Measurements from ENCODE around the gene KIRREL2. TPM values are rescaled to one million over a fixed set of nuclear protein-coding genes. Genes with fewer than 3 reads are reported as not detected.
"Not testable (repeated sequence)": the region's sequence is repeated elsewhere in the genome, so short reads cannot be mapped to it uniquely, and the experiment has no call there.

The KIRREL2 gene
- total and polyA plus RNA-seq, 3 experiments from 2014 or later, result 0.62 to 0.83 TPM; not detected in 1

DNA sequence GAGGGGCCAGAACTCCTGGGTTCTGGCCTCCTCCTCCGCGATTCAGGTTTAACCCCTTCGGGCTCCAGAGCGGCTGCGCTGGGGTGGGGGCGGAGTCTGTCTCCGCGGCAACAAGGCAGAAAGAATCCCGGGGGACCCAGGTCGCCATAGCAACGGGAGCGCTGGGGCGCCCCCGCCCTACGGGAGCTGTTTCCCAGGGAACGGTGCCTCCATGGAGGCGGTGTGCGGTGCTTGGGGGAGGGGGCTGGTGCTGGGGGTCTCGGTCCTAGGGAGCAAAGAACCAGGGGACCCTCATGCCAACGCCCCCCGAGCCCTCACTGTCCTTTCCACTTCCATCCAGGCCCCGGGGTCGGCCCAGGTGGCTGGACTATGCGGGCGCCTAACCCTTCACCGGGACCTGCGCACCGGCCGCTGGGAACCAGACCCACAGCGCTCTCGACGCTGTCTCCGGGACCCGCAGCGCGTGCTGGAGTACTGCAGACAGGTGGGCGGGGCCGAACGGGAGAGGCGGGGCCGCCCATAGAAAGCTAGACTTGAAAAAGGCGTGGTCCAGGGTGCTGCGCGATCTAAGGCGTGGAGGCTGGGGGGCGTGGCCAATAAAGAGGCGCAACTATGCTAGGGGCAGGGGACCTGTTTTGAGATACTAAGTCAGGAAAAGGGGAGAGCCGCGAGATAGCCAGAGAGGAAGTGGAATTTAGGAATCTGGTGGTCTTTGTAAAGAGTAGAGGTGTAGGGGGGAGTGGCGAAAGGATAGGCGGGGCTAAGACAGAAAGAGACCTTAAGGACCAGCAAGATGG, 12.8 kb downstream of the KIRREL2 start:
- H3K9me3 Mint-ChIP-seq, result no peaks in the 10 kb centered on the region
- DNase-seq, result peak; percentile 71 to 80 (median 72)
- H3K9me3 ChIP-seq (ENCODE audit: low read length), result no peaks in the 10 kb centered on the region
- peaks cover 30% of the 10 kb centered on the region for H3K27me3 ChIP-seq (ENCODE audit: insufficient read depth, low read length, poor library complexity, severe bottlenecking)
- peak overlapping the region; percentile 58 to 86 (median 72) for H3K4me3 Mint-ChIP-seq
- H3K27me3 Mint-ChIP-seq, result peaks cover 28 to 66% of the 10 kb centered on the region in 2 donors
- ChIA-PET CTCF (no interaction called here), POLR2A (no interaction called here)
- no peaks in the 10 kb centered on the region for H3K36me3 Mint-ChIP-seq
- H3K27ac Mint-ChIP-seq, result peak overlapping the region in 5 of 8 donors; percentile 12 to 79 (median 61)
- peak overlapping the region; percentile 43 for H3K4me3 ChIP-seq (ENCODE audit: low read length)
- peaks cover 12 to 23% (median 14%) of the 10 kb centered on the region in 3 donors for H3K4me1 Mint-ChIP-seq
- H3K36me3 ChIP-seq (ENCODE audit: insufficient read depth, low read length), result no peaks in the 10 kb centered on the region
- H3K27ac ChIP-seq (ENCODE audit: low read depth, low read length), result no peak overlapping the region
- peaks cover 18% of the 10 kb centered on the region for H3K4me1 ChIP-seq (ENCODE audit: insufficient read depth, low read length)

DNA sequence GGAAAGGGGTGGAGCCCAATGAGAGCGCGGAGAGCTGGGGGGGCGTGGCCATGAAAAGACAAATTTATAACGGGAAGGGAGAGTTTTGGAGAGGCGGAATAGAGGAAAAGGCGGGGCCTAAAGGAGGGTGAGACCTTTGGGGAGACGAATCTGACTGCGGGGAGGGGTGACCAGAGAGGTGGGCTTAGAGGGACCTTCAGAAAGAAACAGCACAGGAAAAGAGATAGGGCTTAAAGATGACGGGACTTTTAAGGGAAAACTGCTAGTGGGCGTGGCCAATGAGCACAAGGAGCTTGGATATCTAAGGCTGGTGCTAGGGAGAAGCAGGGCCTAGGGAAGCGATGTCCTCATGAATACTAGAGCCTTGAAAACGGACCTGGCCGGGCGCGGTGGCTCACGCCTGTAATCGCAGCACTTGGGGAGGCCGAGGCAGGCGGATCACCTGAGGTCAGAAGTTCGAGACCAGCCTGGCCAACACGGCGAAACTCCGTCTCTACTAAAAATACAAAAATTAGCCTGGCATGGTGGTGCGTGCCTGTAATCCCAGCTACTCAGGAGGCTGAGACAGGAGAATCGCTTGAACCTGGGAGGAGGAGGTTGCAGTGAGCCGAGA, 13.5 kb downstream of the KIRREL2 start:
- H3K9me3 Mint-ChIP-seq; H3K9me3 ChIP-seq (ENCODE audit: low read length); CTCF ChIA-PET; H3K27ac ChIP-seq (ENCODE audit: low read depth, low read length); H3K36me3 Mint-ChIP-seq; POLR2A ChIA-PET; H3K36me3 ChIP-seq (ENCODE audit: insufficient read depth, low read length): not testable (repeated sequence)
- Mint-ChIP-seq H3K27ac (peak overlapping the region in 2 of 8 donors; percentile 61 to 79), H3K4me1 (peaks cover 12 to 23% (median 14%) of the 10 kb centered on the region in 3 donors), H3K4me3 (peak overlapping the region; percentile 34 to 86 (median 72)), H3K27me3 (peaks cover 24 to 65% of the 10 kb centered on the region in 2 donors)
- peak in 1 of 5 donors; percentile 18 for DNase-seq
- peaks cover 30% of the 10 kb centered on the region for H3K27me3 ChIP-seq (ENCODE audit: insufficient read depth, low read length, poor library complexity, severe bottlenecking)
- H3K4me1 ChIP-seq (ENCODE audit: insufficient read depth, low read length), result peaks cover 18% of the 10 kb centered on the region
- peak overlapping the region; percentile 43 for H3K4me3 ChIP-seq (ENCODE audit: low read length)

DNA sequence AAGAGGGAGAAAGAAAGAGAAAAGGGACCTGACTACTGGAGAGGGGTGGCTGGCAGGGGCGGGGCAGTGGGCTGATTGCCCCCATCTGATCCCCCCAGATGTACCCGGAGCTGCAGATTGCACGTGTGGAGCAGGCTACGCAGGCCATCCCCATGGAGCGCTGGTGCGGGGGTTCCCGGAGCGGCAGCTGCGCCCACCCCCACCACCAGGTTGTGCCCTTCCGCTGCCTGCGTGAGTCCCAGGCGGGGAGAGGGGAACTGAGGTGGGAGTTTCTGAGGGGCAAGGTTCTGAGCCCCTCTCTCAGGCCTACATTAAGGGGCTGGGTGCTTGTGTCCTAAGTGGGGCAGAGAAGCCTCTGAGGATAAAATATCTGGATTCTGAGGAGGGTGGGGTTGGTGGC, 14.1 kb downstream of the KIRREL2 start:
- peaks cover 30% of the 10 kb centered on the region for H3K27me3 ChIP-seq (ENCODE audit: insufficient read depth, low read length, poor library complexity, severe bottlenecking)
- CTCF ChIA-PET, result no interaction called here
- H3K9me3 Mint-ChIP-seq, result no peaks in the 10 kb centered on the region
- peaks cover 12 to 23% (median 14%) of the 10 kb centered on the region in 3 donors for H3K4me1 Mint-ChIP-seq
- no peaks in the 10 kb centered on the region for H3K36me3 Mint-ChIP-seq
- no peaks in the 10 kb centered on the region for H3K36me3 ChIP-seq (ENCODE audit: insufficient read depth, low read length)
- no peak for DNase-seq
- no peak overlapping the region for H3K27ac ChIP-seq (ENCODE audit: low read depth, low read length)
- H3K4me1 ChIP-seq (ENCODE audit: insufficient read depth, low read length), result peaks cover 18% of the 10 kb centered on the region
- POLR2A ChIA-PET, result no interaction called here
- no peaks in the 10 kb centered on the region for H3K9me3 ChIP-seq (ENCODE audit: low read length)
- H3K27me3 Mint-ChIP-seq, result peaks cover 24 to 59% of the 10 kb centered on the region in 2 donors
- no peak overlapping the region for H3K27ac Mint-ChIP-seq
- peak overlapping the region in 1 of 7 donors; percentile 0 for H3K4me3 Mint-ChIP-seq
- no peak overlapping the region for H3K4me3 ChIP-seq (ENCODE audit: low read length)

DNA sequence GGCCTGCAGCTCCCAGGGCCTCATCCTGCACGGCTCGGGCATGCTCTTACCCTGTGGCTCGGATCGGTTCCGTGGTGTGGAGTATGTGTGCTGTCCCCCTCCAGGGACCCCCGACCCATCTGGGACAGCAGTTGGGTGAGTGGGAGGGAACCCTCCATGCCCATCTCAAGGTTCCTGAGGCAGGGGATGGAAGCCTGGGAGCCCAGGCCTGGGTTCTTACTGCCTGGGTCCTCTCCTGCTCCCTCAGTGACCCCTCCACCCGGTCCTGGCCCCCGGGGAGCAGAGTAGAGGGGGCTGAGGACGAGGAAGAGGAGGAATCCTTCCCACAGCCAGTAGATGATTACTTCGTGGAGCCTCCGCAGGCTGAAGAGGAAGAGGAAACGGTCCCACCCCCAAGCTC, 14.9 kb downstream of the KIRREL2 start:
- H3K4me3 ChIP-seq (ENCODE audit: low read length), result no peak overlapping the region
- H3K36me3 ChIP-seq (ENCODE audit: insufficient read depth, low read length), result no peaks in the 10 kb centered on the region
- H3K27ac Mint-ChIP-seq, result no peak overlapping the region
- H3K36me3 Mint-ChIP-seq, result no peaks in the 10 kb centered on the region
- no peak overlapping the region for H3K4me3 Mint-ChIP-seq
- peaks cover 24 to 61% of the 10 kb centered on the region in 2 donors for H3K27me3 Mint-ChIP-seq
- ChIA-PET CTCF (no interaction called here), POLR2A (no interaction called here)
- H3K9me3 ChIP-seq (ENCODE audit: low read length), result no peaks in the 10 kb centered on the region
- H3K9me3 Mint-ChIP-seq, result no peaks in the 10 kb centered on the region
- H3K4me1 ChIP-seq (ENCODE audit: insufficient read depth, low read length), result peaks cover 18% of the 10 kb centered on the region
- H3K4me1 Mint-ChIP-seq, result peaks cover 12 to 23% (median 14%) of the 10 kb centered on the region in 3 donors
- DNase-seq, result no peak
- H3K27me3 ChIP-seq (ENCODE audit: insufficient read depth, low read length, poor library complexity, severe bottlenecking), result peaks cover 30% of the 10 kb centered on the region
- H3K27ac ChIP-seq (ENCODE audit: low read depth, low read length), result no peak overlapping the region

DNA sequence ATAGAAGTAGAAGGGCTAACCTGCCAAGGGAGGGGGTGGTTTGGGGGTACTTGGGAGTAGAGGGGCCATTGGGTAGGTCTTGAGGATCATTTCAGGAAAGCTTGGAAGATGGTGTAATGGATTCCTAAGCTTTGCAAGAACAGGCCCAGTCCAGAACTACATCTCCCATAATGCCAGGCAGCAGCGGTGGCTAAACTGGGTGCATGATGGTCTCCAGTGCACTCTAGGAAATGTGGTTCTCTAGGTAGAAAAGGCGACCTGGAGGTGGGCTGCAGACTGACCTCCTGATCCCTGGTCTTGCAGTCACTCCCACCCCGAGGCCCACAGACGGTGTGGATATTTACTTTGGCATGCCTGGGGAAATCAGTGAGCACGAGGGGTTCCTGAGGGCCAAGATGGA, 15.5 kb downstream of the KIRREL2 start:
- DNase-seq, result no peak
- Histone ChIP-seq H3K9me3 (ENCODE audit: low read length) (no peaks in the 10 kb centered on the region), H3K27me3 (ENCODE audit: insufficient read depth, low read length, poor library complexity, severe bottlenecking) (peaks cover 30% of the 10 kb centered on the region), H3K36me3 (ENCODE audit: insufficient read depth, low read length) (no peaks in the 10 kb centered on the region), H3K27ac (ENCODE audit: low read depth, low read length) (no peak overlapping the region), H3K4me3 (ENCODE audit: low read length) (no peak overlapping the region), H3K4me1 (ENCODE audit: insufficient read depth, low read length) (peaks cover 18% of the 10 kb centered on the region)
- Mint-ChIP-seq H3K4me3 (no peak overlapping the region), H3K27ac (no peak overlapping the region), H3K27me3 (peaks cover 24 to 62% of the 10 kb centered on the region in 2 donors), H3K9me3 (no peaks in the 10 kb centered on the region), H3K4me1 (peaks cover 12 to 23% (median 14%) of the 10 kb centered on the region in 3 donors), H3K36me3 (no peaks in the 10 kb centered on the region)
- POLR2A ChIA-PET, result no interaction called here
- CTCF ChIA-PET, result no interaction called here

DNA sequence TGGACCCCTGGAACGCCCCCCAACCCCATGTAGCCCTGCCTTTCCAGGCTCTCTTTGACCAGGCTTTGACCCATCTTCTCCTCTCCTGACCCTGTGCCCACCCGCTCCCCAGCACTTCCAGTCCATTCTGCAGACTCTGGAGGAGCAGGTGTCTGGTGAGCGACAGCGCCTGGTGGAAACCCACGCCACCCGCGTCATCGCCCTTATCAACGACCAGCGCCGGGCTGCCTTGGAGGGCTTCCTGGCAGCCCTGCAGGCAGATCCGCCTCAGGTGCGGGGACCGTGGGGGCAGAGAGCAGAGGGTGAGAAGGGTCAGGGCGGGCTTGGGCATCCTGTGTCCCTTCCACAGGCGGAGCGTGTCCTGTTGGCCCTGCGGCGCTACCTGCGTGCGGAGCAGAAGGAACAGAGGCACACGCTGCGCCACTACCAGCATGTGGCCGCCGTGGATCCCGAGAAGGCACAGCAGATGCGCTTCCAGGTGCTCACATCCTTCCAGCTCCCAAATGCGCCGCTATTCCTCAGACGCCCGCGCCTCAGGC, 17.8 kb downstream of the KIRREL2 start:
- Histone ChIP-seq H3K4me1 (ENCODE audit: insufficient read depth, low read length) (peaks cover 11% of the 10 kb centered on the region), H3K27me3 (ENCODE audit: insufficient read depth, low read length, poor library complexity, severe bottlenecking) (peaks cover 25% of the 10 kb centered on the region), H3K27ac (ENCODE audit: low read depth, low read length) (no peak overlapping the region), H3K36me3 (ENCODE audit: insufficient read depth, low read length) (no peaks in the 10 kb centered on the region), H3K4me3 (ENCODE audit: low read length) (no peak overlapping the region), H3K9me3 (ENCODE audit: low read length) (no peaks in the 10 kb centered on the region)
- DNase-seq, result no peak
- Mint-ChIP-seq H3K4me1 (peaks cover 7 to 9% (median 9%) of the 10 kb centered on the region in 3 donors), H3K9me3 (no peaks in the 10 kb centered on the region), H3K27ac (no peak overlapping the region), H3K36me3 (no peaks in the 10 kb centered on the region), H3K4me3 (no peak overlapping the region), H3K27me3 (peaks cover 24 to 68% of the 10 kb centered on the region in 2 donors)
- ChIA-PET CTCF (no interaction called here), POLR2A (no interaction called here)

DNA sequence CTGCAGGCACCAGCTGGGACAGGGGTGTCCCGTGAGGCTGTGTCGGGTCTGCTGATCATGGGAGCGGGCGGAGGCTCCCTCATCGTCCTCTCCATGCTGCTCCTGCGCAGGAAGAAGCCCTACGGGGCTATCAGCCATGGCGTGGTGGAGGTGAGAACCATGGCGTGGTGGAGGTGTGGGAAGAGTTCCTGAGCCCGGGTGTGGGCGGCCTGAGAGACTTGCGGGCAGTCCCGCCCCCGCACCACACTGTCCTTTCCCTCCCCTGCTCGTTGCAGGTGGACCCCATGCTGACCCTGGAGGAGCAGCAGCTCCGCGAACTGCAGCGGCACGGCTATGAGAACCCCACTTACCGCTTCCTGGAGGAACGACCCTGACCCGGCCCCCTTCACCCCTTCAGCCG, 22.4 kb downstream of the KIRREL2 start:
- no peaks in the 10 kb centered on the region for H3K36me3 ChIP-seq (ENCODE audit: insufficient read depth, low read length)
- H3K9me3 ChIP-seq (ENCODE audit: low read length), result no peaks in the 10 kb centered on the region
- peaks cover 13% of the 10 kb centered on the region for H3K4me1 ChIP-seq (ENCODE audit: insufficient read depth, low read length)
- no peak for DNase-seq
- no peaks in the 10 kb centered on the region for H3K36me3 Mint-ChIP-seq
- no peak overlapping the region for H3K27ac ChIP-seq (ENCODE audit: low read depth, low read length)
- H3K9me3 Mint-ChIP-seq, result no peaks in the 10 kb centered on the region
- no peak overlapping the region for H3K4me3 Mint-ChIP-seq
- H3K27ac Mint-ChIP-seq, result no peak overlapping the region
- H3K27me3 Mint-ChIP-seq, result peaks cover 15 to 45% of the 10 kb centered on the region in 2 donors
- no peak overlapping the region for H3K4me3 ChIP-seq (ENCODE audit: low read length)
- H3K4me1 Mint-ChIP-seq, result peaks cover 9 to 13% (median 11%) of the 10 kb centered on the region in 3 donors
- H3K27me3 ChIP-seq (ENCODE audit: insufficient read depth, low read length, poor library complexity, severe bottlenecking), result peaks cover 12% of the 10 kb centered on the region
- ChIA-PET POLR2A (no interaction called here), CTCF (interaction anchor here (0.8 to 5.7 kb wide), 4 partner anchors 52 to 80 kb away, joined by 3 to 104 read pairs (median 4); no protein-coding TSS in a partner anchor)

DNA sequence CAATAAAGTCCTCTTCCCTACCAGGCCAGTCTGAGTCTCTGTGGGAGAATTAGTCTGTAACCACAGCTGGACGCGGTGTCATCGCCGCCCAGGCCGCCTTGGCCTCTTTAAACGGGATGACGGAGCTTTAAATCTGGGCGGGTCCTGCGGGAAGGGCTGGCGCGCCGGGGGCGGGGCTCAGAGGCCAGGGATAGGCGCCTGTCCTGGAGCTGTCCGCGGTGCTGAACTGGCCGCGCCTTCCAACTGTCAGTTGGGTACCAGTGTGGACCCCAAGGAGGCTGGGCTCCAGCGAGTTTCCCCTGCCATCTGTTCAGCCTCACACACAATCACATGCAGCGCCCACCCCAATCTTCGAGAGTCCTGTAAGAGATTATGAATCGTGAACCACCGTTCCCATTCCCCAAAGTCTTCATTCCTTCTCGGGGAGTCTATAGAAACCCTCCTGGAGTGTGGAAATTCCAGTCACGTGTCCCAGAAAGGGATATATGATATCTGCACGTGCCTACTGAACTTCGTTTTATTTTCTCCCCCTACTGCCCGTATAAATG, 23.1 kb downstream of the KIRREL2 start:
- Mint-ChIP-seq H3K36me3 (no peaks in the 10 kb centered on the region), H3K4me1 (peaks cover 11 to 13% (median 11%) of the 10 kb centered on the region in 3 donors), H3K27me3 (peaks cover 15 to 43% of the 10 kb centered on the region in 2 donors), H3K9me3 (no peaks in the 10 kb centered on the region), H3K27ac (no peak overlapping the region), H3K4me3 (peak overlapping the region in 2 of 7 donors; percentile 23 to 57)
- H3K4me3 ChIP-seq (ENCODE audit: low read length), result no peak overlapping the region
- H3K27me3 ChIP-seq (ENCODE audit: insufficient read depth, low read length, poor library complexity, severe bottlenecking), result peaks cover 12% of the 10 kb centered on the region
- DNase-seq, result peak; percentile 62 to 82 (median 70)
- ChIA-PET CTCF (interaction anchor here (1.4 to 5.7 kb wide), 3 partner anchors 52 to 79 kb away, joined by 4 to 104 read pairs (median 4); no protein-coding TSS in a partner anchor), POLR2A (no interaction called here)
- H3K4me1 ChIP-seq (ENCODE audit: insufficient read depth, low read length), result peaks cover 13% of the 10 kb centered on the region
- no peaks in the 10 kb centered on the region for H3K9me3 ChIP-seq (ENCODE audit: low read length)
- no peak overlapping the region for H3K27ac ChIP-seq (ENCODE audit: low read depth, low read length)
- H3K36me3 ChIP-seq (ENCODE audit: insufficient read depth, low read length), result no peaks in the 10 kb centered on the region

All from CD8-positive, alpha-beta memory T cell (primary cell).